ENCODE data around the gene RIIAD1.
"Not testable (repeated sequence)": the region's sequence is repeated elsewhere in the genome, so short reads cannot be mapped to it uniquely, and the experiment has no call there.

RIIAD1 gene, protein sequence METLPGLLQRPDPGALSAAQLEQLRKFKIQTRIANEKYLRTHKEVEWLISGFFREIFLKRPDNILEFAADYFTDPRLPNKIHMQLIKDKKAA

DNA sequence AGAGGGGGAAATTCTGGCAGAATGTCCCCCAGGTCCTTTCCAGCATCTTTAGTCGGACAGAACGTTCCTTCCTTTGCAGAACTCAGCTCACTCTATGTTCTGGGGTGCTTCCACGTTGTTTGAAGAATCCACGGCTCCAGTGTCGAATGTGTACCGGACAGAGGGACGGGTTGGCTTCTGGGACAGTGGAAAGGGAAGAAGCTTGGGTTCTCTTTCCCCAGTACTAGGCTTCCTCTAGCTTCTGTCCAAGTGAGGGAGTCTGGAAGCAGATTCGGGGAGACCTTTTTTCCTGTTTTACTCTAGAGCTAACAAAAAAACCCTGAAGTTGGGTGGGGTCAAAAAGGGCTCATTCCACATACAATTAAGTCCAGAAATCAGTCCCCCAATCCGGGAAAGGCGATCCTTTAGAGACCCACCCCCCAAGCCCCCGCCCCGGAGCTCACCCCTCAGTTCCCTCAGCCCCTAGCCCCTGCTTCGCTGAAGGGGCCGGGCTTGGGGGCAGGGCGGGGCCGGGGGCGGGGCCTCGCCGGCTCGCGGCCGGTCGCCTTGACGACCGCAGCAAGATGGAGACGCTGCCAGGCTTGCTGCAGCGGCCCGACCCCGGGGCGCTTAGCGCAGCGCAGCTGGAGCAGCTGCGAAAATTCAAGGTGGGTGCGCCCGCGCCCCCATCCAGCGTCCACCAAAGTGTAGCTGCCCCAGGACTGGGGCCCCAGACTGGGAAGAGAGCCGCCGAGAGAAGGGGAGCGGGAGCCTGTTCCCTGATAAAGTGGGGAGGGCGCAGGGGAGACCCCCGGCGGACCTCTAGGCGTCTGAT lies at the start of gene RIIAD1:
RIIAD1 (plus strand) TSS at position 549 of the 814 bp plus-strand sequence; CDS start at position 564, 15 bp downstream.
- Histone ChIP-seq H3K4me3 (ENCODE audit: low read depth in 1 of 2, low read length in 1 of 2) (peak within 1 kb of the TSS; percentile 50 to 71), H3K9me3 (no peaks in the 10 kb centered on the region), H3K27me3 (peaks cover 99% of the 10 kb centered on the region), H3K27ac (peak within 1 kb of the TSS; percentile 56), H3K36me3 (no peaks in the 10 kb centered on the region), H3K4me1 (ENCODE audit: control insufficient read depth in 1 of 2, insufficient read depth in 1 of 2, low read depth in 1 of 2, low read length in 1 of 2) (peaks cover 17 to 22% of the 10 kb centered on the region in 2 experiments)
- TF ChIP-seq, protein P1, sequence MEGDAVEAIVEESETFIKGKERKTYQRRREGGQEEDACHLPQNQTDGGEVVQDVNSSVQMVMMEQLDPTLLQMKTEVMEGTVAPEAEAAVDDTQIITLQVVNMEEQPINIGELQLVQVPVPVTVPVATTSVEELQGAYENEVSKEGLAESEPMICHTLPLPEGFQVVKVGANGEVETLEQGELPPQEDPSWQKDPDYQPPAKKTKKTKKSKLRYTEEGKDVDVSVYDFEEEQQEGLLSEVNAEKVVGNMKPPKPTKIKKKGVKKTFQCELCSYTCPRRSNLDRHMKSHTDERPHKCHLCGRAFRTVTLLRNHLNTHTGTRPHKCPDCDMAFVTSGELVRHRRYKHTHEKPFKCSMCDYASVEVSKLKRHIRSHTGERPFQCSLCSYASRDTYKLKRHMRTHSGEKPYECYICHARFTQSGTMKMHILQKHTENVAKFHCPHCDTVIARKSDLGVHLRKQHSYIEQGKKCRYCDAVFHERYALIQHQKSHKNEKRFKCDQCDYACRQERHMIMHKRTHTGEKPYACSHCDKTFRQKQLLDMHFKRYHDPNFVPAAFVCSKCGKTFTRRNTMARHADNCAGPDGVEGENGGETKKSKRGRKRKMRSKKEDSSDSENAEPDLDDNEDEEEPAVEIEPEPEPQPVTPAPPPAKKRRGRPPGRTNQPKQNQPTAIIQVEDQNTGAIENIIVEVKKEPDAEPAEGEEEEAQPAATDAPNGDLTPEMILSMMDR (IDR thresholded peaks at IDR 0.05) = no peak

DNA sequence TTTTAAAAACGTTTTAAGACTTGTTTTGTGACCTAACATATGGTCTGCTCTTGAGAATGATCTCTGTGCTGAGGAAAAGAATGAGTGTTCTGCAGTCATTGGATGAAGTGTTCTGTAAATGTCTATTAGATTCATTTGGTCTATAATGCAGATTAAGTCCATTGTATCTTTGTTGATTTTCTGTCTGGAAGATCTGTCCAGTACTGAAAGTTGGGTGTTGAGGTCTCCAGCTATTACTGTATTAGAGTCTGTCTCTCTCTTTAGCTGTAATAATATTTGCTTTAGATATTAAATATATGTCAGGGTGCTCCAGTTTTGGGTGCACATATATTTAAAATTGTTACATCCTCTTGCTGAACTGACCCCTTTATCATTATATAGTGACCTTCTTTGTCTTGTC lies 47.9 kb upstream of the RIIAD1 start:
- peaks cover 30% of the 10 kb centered on the region for H3K36me3 ChIP-seq
- TF ChIP-seq, protein P1 (IDR thresholded peaks at IDR 0.05) = no peak
- H3K27ac ChIP-seq = no peak overlapping the region
- no peaks in the 10 kb centered on the region for H3K27me3 ChIP-seq
- peaks cover 5 to 17% of the 10 kb centered on the region in 2 experiments for H3K4me1 ChIP-seq (ENCODE audit: control insufficient read depth in 1 of 2, insufficient read depth in 1 of 2, low read depth in 1 of 2, low read length in 1 of 2)
- H3K9me3 ChIP-seq = no peaks in the 10 kb centered on the region
- no peak overlapping the region for H3K4me3 ChIP-seq (ENCODE audit: low read depth in 1 of 2, low read length in 1 of 2)

DNA sequence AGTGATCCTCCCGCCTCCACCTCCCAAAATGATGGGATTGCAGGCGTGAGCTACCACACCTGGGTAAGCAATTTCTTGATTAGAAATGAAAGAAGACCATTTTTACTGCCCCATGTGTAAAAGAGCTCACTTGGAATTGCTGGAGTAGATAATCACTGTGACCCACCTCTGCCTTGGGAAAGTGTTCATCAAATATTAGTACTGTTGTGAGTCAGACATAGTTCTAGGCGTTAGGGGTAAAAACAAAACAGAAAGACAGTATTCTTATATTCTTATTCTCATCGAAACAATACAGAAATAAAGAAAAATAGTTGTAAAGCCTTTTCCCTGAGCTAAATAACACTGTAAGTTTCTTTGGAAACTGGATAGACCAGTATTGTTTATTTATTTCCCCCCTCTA lies 40.9 kb upstream of the RIIAD1 start:
- Histone ChIP-seq H3K36me3 (peaks cover 57% of the 10 kb centered on the region), H3K4me1 (ENCODE audit: control insufficient read depth in 1 of 2, insufficient read depth in 1 of 2, low read depth in 1 of 2, low read length in 1 of 2) (peaks cover 7 to 10% of the 10 kb centered on the region in 2 experiments), H3K4me3 (ENCODE audit: low read depth in 1 of 2, low read length in 1 of 2) (no peak overlapping the region), H3K27ac (peak overlapping the region; percentile 27), H3K9me3 (no peaks in the 10 kb centered on the region), H3K27me3 (no peaks in the 10 kb centered on the region)
- TF ChIP-seq, protein P1 (IDR thresholded peaks at IDR 0.05) = no peak

DNA sequence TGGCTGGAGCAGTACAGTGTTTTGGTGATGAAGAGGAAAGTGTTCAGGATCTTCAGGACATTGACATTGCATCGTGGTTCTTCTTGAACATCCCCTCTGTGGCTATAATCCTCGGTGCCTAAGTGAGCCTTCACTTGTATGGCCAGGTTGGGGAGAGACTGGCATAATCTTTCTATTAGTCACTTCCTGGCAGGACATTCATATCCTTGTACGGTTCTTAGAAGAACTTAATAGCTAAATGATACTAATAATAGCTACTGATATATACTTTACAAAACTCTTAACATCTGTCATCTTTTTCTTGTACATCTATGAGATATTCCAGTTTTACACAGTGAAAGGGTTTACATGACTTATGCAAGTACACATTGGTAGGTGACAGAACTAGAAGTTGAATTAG lies 40.5 kb upstream of the RIIAD1 start:
- Histone ChIP-seq H3K9me3 (no peaks in the 10 kb centered on the region), H3K36me3 (peaks cover 61% of the 10 kb centered on the region), H3K4me3 (ENCODE audit: low read depth in 1 of 2, low read length in 1 of 2) (no peak overlapping the region), H3K27me3 (no peaks in the 10 kb centered on the region), H3K4me1 (ENCODE audit: control insufficient read depth in 1 of 2, insufficient read depth in 1 of 2, low read depth in 1 of 2, low read length in 1 of 2) (peaks cover 7 to 10% of the 10 kb centered on the region in 2 experiments), H3K27ac (peak overlapping the region; percentile 27)
- TF ChIP-seq, protein P1 (IDR thresholded peaks at IDR 0.05) = no peak

DNA sequence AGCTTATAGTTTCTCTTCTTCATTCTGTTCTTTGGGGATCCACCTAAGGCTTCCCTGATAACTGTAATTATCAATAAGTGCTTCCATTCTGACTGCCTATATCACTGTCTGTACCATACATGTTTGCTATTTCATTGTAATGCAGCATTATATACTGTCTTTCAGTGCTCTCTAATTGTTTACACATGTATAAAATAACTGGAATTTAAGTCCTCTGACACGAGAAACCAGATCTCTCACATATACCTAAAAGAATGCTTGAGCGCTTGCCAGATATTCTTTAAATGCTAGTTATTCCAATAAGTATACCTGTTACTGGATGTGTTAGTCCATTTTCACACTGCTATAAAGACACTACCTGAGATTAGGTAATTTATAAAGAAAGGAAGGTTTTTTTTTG lies 39.4 kb upstream of the RIIAD1 start:
- Histone ChIP-seq H3K9me3 (no peaks in the 10 kb centered on the region), H3K4me3 (ENCODE audit: low read depth in 1 of 2, low read length in 1 of 2) (no peak overlapping the region), H3K4me1 (ENCODE audit: control insufficient read depth in 1 of 2, insufficient read depth in 1 of 2, low read depth in 1 of 2, low read length in 1 of 2) (peaks cover 7 to 10% of the 10 kb centered on the region in 2 experiments), H3K27me3 (no peaks in the 10 kb centered on the region), H3K27ac (no peak overlapping the region), H3K36me3 (peaks cover 72% of the 10 kb centered on the region)
- TF ChIP-seq, protein P1 (IDR thresholded peaks at IDR 0.05) = no peak

DNA sequence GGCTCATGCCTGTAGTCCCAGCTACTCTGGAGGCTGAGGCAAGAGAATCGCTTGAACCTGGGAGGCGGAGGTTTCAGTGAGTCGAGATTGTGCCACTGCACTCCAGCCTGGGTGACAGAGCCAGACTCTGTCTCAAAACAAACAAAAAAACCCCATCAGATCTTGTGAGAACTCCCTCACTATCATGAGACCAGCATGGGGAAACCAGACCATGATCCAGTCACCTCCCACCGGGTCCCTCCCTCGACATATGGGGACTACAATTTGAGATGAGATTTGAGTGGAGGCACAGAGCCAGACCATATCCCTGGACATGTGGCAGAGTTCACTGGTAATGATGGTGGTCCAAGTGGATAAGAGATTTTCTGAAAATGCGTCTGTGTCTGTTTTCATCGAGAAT lies 38.4 kb upstream of the RIIAD1 start:
- not testable (repeated sequence) for H3K4me1 ChIP-seq (ENCODE audit: control insufficient read depth in 1 of 2, insufficient read depth in 1 of 2, low read depth in 1 of 2, low read length in 1 of 2)

More for the DNA sequence above, 38.4 kb upstream of the RIIAD1 start:
- not testable (repeated sequence) for H3K27ac ChIP-seq; H3K27me3 ChIP-seq; H3K9me3 ChIP-seq; H3K4me3 ChIP-seq (ENCODE audit: low read depth in 1 of 2, low read length in 1 of 2)
- H3K36me3 ChIP-seq = peaks cover 77% of the 10 kb centered on the region

Measured in neutrophil (primary cell).